HG03064 (cell line): ENCODE measurements around the gene TYROBP.
"Not testable (repeated sequence)": the region's sequence is repeated elsewhere in the genome, so short reads cannot be mapped to it uniquely, and the experiment has no call there.

Source experiments
- ATAC-seq: cut with Tn5 transposase; IDR thresholded peaks from one replicate; pipeline ENCODE4 v1.9.1; 2021; ENCODE audit warnings: low read depth; ENCODE audit not compliant: unreplicated experiment

Gene TYROBP

DNA sequence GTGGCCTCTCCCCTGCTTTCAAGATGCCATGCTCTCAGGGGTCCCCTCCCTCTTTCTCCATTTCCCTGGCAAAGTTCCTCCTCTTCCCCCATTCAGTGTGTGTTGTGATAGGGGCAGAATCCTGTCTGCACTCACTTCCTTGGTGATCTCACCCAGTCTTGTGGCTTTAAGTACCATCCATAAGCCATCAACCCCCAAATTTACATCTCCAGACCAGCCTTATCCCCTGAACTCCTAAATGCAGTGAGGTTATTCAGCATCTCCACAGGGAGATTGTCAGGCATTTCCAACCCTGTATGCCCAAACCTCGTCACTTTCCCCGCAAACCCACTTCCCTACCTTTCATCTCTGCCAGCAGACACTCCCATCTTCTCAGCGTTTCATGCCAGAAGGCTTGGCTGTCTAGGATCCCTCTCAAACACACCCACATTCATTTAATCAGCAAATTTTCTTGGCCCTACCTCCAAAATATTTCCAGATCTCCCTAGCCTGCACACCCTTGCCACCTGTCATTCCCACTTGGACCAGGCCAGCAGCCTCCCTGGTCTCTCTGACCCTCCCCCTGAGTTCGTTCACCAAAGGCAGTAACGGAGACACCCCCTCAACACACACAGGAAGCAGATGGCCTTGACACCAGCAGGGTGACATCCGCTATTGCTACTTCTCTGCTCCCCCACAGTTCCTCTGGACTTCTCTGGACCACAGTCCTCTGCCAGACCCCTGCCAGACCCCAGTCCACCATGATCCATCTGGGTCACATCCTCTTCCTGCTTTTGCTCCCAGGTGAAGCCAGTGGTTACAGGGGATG is 6.0 kb downstream of the TYROBP start, which contains the start of gene HCST:
TSS of gene HCST (plus strand) at position 676 of the 808 bp plus-strand sequence. CDS start at position 741, 65 bp downstream.
- no peak for ATAC-seq

- ATAC-seq: no peak
Measured at GRCh38 chr19:35901055-35901644, 6.9 kb downstream of the TYROBP start.

DNA sequence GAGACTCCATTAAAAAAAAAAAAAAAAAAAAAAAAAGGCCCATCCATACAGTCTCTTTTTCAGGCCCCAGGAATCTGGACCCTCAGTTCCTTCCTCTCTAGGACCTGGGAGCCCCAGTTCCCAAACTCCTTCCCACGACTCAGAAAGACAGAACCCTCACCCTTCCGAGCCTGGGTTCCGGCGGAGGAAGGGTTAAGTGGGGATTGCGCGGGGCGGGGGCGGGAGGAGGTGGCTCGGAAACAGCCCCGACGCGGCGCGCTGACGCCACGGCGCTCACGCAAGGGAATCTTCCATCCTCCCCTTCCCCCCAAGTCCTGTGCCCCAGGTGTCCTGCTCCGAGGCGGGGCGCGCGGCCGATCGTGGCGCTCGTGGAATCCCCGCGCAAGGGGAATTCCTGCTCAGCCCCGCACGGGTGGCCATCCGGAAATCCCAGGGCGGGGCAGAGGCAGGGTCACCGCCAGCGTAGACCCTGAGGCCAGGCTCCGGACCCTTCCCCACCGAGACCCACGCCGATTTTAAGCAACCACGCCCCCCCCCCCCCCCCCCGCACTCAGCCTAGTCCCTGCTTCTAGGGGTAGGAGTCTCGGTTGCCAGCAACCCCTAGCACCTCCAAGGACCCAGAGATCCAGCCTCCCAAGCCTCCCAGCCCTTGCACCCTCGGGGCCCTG is 8.4 kb downstream of the TYROBP start:
- no peak for ATAC-seq

GRCh38 chr19:35898499-35898809 is 9.6 kb downstream of the TYROBP start:
- no peak for ATAC-seq

GRCh38 chr19:35897706-35898451 is 10.2 kb downstream of the TYROBP start:
- no peak for ATAC-seq

DNA sequence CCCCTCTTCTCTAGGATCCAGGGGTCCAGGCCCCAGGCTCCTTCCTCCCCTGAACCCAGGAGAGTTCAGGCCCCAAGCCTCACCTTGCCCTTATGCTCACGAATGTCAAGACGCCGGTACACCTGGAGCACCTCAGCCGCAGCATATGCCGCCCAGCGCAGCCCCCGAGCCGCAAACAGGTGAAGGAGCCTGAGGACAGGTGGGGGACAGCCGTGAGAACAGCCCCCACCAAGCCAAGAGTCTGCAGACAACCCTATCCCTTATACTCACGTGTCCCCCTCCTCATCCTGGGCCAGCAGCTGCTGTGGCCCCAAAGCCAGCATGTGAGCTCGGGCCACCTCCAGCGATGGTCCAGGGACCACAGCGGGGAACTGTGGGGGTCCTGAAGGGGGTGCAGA is 11.5 kb downstream of the TYROBP start:
- no peak for ATAC-seq

- ATAC-seq: no peak
Measured at GRCh38 chr19:35895911-35896642, 12.0 kb downstream of the TYROBP start.

- ATAC-seq: no peak
Measured at GRCh38 chr19:35894342-35894741, 13.8 kb downstream of the TYROBP start.

DNA sequence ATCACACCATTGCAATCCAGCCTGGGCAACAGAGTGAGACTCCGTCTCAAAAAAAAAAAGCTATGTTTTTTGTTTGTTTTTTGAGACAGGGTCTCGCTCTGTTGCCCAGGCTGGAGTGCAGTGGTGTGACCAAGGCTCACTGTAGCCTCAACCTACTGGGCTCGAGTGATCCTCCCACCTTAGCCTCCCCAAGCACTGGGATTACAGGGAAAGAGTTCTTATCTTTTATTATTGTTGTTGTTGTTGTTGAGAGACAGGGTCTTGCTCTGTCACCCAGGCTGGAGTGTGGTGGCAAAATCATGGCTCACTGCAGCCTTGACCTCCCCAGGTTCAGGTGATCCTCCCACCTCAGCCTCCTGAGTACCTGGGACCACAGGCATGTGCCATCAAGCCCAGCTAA is 16.3 kb downstream of the TYROBP start:
- ATAC-seq: not testable (repeated sequence)

- no peak for ATAC-seq
Measured at GRCh38 chr19:35890113-35890650, 17.9 kb downstream of the TYROBP start.

DNA sequence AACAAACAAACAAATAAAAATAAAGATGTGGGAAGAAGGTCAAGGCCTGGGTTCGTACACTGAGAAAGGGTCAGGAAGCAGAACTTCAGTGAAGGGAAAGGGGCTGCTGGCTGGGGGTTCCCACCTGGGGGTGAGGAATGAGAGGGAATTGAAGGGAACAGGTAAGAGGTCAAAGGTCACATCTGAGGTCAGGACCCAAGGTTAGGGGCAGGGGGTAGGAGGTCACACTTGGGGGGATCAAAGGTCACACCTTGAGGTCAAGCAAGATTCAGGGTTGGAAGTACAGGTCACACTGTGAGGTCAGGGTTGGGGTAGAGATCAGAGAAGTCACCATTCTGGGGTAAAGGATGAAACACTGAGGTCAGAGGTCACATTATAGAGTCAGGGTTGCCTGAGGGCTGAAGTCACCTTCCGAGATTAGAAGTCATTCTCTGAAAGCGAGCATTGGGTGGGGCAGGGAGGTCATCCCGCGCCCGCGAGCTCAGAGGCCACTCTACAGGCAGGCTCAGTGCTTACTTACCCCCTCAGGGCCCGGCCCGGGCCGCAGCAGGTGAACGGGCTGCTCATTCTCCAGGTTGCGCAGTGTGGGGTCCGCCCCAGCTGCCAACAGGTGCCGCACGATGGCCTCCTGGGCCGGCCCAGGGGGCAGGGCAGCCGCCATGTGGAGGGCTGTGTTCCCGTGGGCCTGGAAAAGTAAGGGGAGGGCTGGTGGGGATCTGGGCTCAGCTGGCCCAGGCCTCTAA is 18.6 kb downstream of the TYROBP start:
- ATAC-seq: no peak

GRCh38 chr19:35888398-35888797 is 19.7 kb downstream of the TYROBP start:
- ATAC-seq: no peak

DNA sequence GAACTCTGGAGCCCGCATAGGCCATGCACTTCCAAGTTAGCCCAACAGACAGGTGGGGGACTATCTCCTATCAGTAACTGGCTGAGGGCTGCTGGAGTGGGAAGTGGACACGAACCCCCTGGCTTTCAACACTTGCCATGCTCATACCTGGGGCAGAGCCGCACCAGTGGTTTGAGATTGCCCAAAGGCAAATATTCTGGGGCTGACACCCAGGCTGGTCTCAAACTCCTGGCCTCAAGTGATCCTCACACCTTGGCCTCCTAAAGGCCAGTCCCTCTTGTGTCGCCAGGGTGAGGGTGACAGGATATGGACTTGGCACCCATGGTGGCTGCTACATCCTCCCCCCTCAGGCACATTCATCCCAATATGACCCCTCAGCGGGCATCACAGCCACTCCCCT is 20.9 kb downstream of the TYROBP start:
- no peak for ATAC-seq

DNA sequence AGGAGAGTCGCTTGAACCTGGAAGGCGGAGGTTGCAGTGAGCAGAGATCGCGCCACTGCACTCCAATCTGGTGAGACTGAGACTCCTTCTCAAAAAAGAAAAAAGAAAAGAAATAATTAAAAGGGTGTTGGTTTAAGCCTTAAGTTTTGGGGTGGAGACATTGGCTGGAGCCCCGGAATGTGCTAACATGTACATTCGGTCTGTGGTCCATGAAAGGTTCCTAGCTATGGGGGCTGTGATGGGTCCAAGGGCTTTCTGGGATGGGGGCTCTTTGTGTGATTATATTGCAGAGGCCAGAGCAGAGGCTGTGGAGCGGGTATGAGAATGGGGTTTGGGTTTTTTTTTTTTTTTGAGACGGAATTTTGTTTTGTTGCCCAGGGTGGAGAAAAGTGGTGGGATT is 22.2 kb downstream of the TYROBP start:
- no peak for ATAC-seq

DNA sequence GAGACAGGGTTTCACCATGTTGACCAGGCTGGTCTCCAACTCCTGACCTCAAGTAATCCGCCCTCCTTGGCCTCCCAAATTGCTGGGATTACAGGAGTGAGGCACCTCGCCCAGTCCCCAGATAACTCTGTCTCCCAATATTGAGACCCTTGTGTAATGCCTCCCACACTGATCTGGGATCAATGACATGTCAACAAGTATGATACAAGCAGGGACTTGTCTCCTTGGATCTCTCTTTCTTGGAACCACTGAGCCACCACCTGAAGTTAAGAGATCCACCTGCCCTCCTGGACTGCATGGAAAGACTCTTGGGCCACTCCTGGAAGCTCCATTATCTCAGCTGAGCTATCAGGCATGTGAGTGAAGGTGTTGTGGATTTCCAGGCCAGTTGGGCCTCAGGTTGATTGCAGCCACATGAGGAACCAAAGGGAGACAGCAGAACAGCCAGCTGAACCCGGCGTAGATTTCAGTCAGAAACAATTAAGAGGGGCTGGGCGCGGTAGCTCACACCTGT is 22.8 kb downstream of the TYROBP start:
- ATAC-seq: no peak

DNA sequence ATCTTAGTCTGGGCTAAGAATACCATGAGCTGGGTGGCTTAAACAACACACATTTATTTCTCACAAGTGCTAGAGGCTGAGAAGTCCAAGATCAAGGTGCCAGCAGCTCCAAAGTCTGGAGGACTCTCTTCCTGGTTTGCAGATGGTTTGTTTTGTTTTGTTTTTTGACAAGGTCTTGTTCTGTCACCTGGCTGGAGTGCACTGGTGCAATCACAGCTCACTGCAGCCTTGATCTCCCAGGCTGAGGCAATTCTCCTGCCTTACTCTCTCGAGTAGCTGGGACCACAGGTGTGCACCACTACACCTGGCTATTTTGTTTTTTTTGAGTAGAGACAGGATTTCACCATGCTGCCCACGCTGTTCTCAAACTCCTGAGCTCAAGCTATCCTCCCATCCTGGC is 24.2 kb downstream of the TYROBP start:
- ATAC-seq: no peak

DNA sequence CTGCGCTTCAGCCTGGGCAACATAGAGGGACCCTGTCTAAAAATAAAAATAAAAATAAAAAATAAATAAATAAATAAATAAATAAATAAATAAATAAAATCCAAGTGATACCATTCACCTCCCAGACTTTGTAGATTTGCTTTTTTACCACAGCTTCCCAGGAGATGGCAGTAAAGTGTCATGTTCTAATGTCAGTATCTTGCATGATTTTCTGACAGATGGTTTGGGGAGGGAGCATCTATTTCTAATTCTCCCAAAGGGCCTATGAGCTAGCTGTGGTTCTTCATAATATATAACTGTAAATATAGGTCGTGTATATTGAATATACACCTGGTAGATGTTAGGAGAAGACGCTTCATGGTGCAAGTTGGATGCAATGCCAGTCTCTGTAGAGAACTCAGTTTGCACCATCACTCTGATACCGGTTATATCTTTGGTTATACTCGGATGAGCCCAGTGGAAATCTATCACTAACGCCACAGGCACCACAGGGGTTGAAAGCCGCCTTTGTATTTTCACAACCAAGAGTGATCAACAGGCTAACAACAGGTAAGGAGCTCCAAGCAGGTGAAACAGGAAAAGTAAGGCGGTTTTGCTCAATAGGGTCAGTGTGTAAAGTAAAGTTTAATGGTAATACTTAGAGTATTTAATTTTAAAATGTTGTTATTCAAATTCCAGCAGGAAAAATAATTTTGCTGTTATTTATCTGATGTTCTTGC is 25.8 kb downstream of the TYROBP start:
- ATAC-seq: no peak

DNA sequence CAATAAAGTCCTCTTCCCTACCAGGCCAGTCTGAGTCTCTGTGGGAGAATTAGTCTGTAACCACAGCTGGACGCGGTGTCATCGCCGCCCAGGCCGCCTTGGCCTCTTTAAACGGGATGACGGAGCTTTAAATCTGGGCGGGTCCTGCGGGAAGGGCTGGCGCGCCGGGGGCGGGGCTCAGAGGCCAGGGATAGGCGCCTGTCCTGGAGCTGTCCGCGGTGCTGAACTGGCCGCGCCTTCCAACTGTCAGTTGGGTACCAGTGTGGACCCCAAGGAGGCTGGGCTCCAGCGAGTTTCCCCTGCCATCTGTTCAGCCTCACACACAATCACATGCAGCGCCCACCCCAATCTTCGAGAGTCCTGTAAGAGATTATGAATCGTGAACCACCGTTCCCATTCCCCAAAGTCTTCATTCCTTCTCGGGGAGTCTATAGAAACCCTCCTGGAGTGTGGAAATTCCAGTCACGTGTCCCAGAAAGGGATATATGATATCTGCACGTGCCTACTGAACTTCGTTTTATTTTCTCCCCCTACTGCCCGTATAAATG is 28.3 kb downstream of the TYROBP start:
- no peak for ATAC-seq
